ENCODE data around the gene DENND1A. TPM values are rescaled to one million over a fixed set of nuclear protein-coding genes. Genes with fewer than 3 reads are reported as not detected.

Gene DENND1A
- total RNA-seq, 4 donors from 2014 or later: 20.9 to 33.6 (median 23.7) TPM

DNA sequence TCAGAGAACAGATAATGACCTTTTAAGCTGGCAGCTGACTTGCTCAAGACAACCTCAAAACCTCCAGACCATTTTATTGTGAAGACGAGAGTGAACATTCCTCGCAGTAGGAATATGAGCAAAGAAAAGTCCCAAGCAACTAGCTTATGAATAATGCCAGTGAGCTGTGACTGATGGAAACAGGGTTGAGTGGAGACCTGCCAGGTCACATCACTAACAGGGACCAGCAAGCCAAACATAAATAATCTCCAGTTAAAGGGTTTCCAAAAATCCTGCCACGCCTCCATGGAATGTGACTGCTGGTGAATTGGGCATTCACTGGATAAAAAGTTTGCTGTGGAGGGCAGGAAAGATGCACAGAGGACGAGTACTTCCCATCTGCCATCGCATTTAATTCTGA lies 388.5 kb downstream of the DENND1A start:
- H3K27me3 ChIP-seq: no peaks in the 10 kb centered on the region
- ATAC-seq: no peak
- no peaks in the 10 kb centered on the region for H3K9me3 ChIP-seq
- H3K4me1 ChIP-seq: peaks cover 7 to 19% (median 10%) of the 10 kb centered on the region in 3 donors
- TF ChIP-seq POLR2A (IDR thresholded peaks at IDR 0.05) (no peak), EP300 (IDR thresholded peaks at IDR 0.05) (no peak), POLR2AphosphoS5 (IDR thresholded peaks at IDR 0.05) (no peak)
- TF ChIP-seq, protein P1, sequence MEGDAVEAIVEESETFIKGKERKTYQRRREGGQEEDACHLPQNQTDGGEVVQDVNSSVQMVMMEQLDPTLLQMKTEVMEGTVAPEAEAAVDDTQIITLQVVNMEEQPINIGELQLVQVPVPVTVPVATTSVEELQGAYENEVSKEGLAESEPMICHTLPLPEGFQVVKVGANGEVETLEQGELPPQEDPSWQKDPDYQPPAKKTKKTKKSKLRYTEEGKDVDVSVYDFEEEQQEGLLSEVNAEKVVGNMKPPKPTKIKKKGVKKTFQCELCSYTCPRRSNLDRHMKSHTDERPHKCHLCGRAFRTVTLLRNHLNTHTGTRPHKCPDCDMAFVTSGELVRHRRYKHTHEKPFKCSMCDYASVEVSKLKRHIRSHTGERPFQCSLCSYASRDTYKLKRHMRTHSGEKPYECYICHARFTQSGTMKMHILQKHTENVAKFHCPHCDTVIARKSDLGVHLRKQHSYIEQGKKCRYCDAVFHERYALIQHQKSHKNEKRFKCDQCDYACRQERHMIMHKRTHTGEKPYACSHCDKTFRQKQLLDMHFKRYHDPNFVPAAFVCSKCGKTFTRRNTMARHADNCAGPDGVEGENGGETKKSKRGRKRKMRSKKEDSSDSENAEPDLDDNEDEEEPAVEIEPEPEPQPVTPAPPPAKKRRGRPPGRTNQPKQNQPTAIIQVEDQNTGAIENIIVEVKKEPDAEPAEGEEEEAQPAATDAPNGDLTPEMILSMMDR (IDR thresholded peaks at IDR 0.05): no peak
- H3K36me3 ChIP-seq: no peaks in the 10 kb centered on the region
- 19 to 45% methylated on average over 5 of the region's 5 CpGs for WGBS, 2 donors (ENCODE audit: low coverage in 1 of 2)
- H3K4me3 ChIP-seq: no peak overlapping the region
- no peak overlapping the region for H3K27ac ChIP-seq

DNA sequence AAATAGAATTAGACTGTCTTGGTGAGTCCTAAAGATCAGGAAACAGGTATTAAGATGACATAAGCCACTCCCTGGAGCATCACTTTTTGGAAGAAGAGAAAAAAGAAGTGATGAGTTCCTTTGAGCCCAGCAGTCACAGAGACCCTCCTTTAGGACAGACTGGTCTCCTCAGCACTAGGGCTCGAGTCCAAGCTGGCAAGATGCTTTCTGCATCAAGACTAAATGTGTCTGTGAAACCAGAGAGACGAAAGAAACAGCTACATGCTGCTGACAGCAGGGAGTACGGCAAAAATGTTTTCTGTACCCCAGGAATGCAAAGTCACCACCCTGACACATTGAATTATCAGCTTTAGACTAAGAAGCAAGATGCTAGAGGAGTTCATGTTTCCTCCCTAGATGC lies 389.5 kb downstream of the DENND1A start:
- H3K9me3 ChIP-seq: no peaks in the 10 kb centered on the region
- ATAC-seq: no peak
- H3K36me3 ChIP-seq: no peaks in the 10 kb centered on the region
- H3K27me3 ChIP-seq: no peaks in the 10 kb centered on the region
- WGBS, 2 donors (ENCODE audit: low coverage in 1 of 2): 66 to 100% methylated on average over 2 to 3 of the region's 3 CpGs
- H3K4me3 ChIP-seq: no peak overlapping the region
- TF ChIP-seq POLR2AphosphoS5 (IDR thresholded peaks at IDR 0.05) (no peak), POLR2A (IDR thresholded peaks at IDR 0.05) (no peak), EP300 (IDR thresholded peaks at IDR 0.05) (no peak)
- TF ChIP-seq, protein P1 (IDR thresholded peaks at IDR 0.05): no peak
- H3K27ac ChIP-seq: no peak overlapping the region
- H3K4me1 ChIP-seq: peaks cover 7 to 19% (median 10%) of the 10 kb centered on the region in 3 donors

DNA sequence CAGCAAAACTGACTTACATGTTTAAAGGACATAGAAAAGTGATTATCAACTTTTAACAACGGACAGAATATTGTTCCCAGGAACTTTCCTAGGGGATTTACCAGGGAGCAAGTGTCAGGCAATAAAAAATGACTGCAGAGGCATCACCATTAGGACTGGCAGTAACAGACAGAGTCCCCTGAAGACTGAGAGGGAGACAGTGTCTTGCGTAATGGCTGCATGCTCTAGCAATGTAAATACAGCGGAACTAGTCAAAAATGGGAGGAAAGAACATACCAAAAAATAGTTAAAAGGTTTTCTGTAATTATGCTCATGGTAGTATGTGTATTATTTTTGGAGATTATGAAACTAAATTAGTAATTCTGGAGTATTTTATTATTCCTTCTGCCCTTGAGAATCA lies 392.1 kb downstream of the DENND1A start:
- no peak overlapping the region for H3K4me3 ChIP-seq
- TF ChIP-seq POLR2A (IDR thresholded peaks at IDR 0.05) (no peak), EP300 (IDR thresholded peaks at IDR 0.05) (no peak), POLR2AphosphoS5 (IDR thresholded peaks at IDR 0.05) (no peak)
- TF ChIP-seq, protein P1 (IDR thresholded peaks at IDR 0.05): no peak
- ATAC-seq: no peak
- H3K36me3 ChIP-seq: no peaks in the 10 kb centered on the region
- H3K27me3 ChIP-seq: no peaks in the 10 kb centered on the region
- peaks cover 7 to 19% (median 10%) of the 10 kb centered on the region in 3 donors for H3K4me1 ChIP-seq
- H3K27ac ChIP-seq: no peak overlapping the region
- no peaks in the 10 kb centered on the region for H3K9me3 ChIP-seq
- WGBS, 2 donors (ENCODE audit: low coverage in 1 of 2): 85 to 87% methylated on average over 3 of the region's 3 CpGs

DNA sequence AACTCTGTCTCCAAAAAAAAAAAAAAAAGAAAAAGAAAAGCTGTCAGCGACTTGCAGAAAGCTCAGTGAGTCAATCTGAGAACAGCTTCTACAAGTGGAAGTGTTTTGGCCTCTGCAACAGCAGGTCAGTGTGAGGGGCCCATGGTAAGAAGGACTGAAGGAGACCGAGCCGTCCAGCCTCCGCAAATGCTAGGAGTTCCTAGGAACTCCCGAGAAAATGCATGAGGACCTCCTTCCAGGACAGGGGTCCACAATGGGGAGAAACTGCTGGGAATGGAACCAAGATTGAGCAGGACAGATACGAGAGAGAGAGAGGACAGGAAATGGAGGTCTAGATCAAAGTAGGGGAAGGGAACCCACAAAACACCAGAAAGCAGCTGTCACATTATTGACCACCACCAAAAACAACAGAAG lies 393.5 kb downstream of the DENND1A start:
- Histone ChIP-seq H3K9me3 (no peaks in the 10 kb centered on the region), H3K4me1 (peaks cover 6 to 13% (median 7%) of the 10 kb centered on the region in 3 donors), H3K4me3 (no peak overlapping the region), H3K27me3 (no peaks in the 10 kb centered on the region), H3K27ac (no peak overlapping the region), H3K36me3 (no peaks in the 10 kb centered on the region)
- ATAC-seq: no peak
- WGBS, 2 donors (ENCODE audit: low coverage in 1 of 2): 67 to 96% methylated on average over 1 to 6 of the region's 6 CpGs
- TF ChIP-seq, protein P1 (IDR thresholded peaks at IDR 0.05): no peak
- no peak for TF ChIP-seq POLR2A (IDR thresholded peaks at IDR 0.05)
- no peak for TF ChIP-seq EP300 (IDR thresholded peaks at IDR 0.05)
- no peak for TF ChIP-seq POLR2AphosphoS5 (IDR thresholded peaks at IDR 0.05)

DNA sequence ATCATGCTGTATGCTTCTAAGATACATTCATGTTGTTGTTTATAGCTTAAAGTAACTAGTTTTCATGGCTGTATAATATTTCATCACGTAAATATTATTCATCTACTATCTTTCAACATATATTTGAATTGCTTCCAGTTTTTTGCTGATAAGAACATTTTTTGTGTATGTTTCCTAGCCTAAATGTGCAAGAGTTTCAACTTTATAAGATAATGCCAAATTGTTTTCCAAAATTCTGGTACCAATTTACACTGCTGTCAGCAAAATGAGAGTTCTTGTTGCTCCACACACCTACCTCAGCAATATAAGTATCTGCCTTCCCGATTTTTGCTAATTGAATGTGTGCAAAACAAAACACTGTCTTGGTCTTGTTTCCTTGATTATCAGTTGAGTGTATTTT lies 395.6 kb downstream of the DENND1A start:
- WGBS, 2 donors (ENCODE audit: low coverage in 1 of 2): 95 to 96% methylated on average over 2 of the region's 2 CpGs
- no peaks in the 10 kb centered on the region for H3K36me3 ChIP-seq
- ATAC-seq: no peak
- H3K4me1 ChIP-seq: no peaks in the 10 kb centered on the region
- TF ChIP-seq POLR2AphosphoS5 (IDR thresholded peaks at IDR 0.05) (no peak), POLR2A (IDR thresholded peaks at IDR 0.05) (no peak), EP300 (IDR thresholded peaks at IDR 0.05) (no peak)
- TF ChIP-seq, protein P1 (IDR thresholded peaks at IDR 0.05): no peak
- no peak overlapping the region for H3K27ac ChIP-seq
- no peaks in the 10 kb centered on the region for H3K27me3 ChIP-seq
- no peaks in the 10 kb centered on the region for H3K9me3 ChIP-seq
- no peak overlapping the region for H3K4me3 ChIP-seq
